ENCODE measurements around the gene PAFAH1B1.

PAFAH1B1 gene

GRCh38 chr17:2549392-2550211 lies 43.9 kb upstream of the PAFAH1B1 start:
- Histone ChIP-seq H3K9me3 (ENCODE audit: control insufficient read depth, low read length) (no peaks in the 10 kb centered on the region), H2AK5ac (ENCODE audit: low read length, severe bottlenecking) (no peak overlapping the region), H3K79me1 (replicated peaks; ENCODE audit: low read length, poor library complexity, severe bottlenecking) (no peaks in the 10 kb centered on the region), H4K91ac (ENCODE audit: low read length) (no peak overlapping the region), H3K18ac (ENCODE audit: low read depth in 1 of 2, low read length in 2 of 2) (no peak overlapping the region), H3K4ac (ENCODE audit: low read depth in 1 of 2, low read length in 2 of 2) (no peak overlapping the region), H2AFZ (ENCODE audit: low read depth, low read length) (no peak overlapping the region), H3K4me1 (ENCODE audit: control insufficient read depth, insufficient read depth, low read depth, low read length) (peaks cover 2% of the 10 kb centered on the region), H2BK15ac (ENCODE audit: low read depth, poor library complexity, severe bottlenecking) (no peak overlapping the region), H3K9ac (ENCODE audit: low read length) (no peak overlapping the region), H2BK120ac (ENCODE audit: low read depth, low read length) (no peak overlapping the region), H4K8ac (ENCODE audit: low read length) (no peak overlapping the region), H2BK12ac (ENCODE audit: low read length in 2 of 2) (no peak overlapping the region), H3K4me3 (ENCODE audit: insufficient read depth in 1 of 2, low read depth in 1 of 2, low read length in 2 of 2) (no peak overlapping the region), H2BK5ac (ENCODE audit: low read depth, low read length, poor library complexity, severe bottlenecking) (no peak overlapping the region), H3K23ac (ENCODE audit: low read length in 2 of 2) (no peak overlapping the region), H3K27ac (ENCODE audit: low read length, poor library complexity, severe bottlenecking) (no peak overlapping the region), H3K27me3 (ENCODE audit: control insufficient read depth in 1 of 2, insufficient read depth in 1 of 2, low read length in 2 of 2) (peaks cover 4 to 30% of the 10 kb centered on the region in 2 experiments), H3K14ac (ENCODE audit: low read length in 2 of 2) (no peak overlapping the region), H3K36me3 (ENCODE audit: control insufficient read depth in 1 of 2, insufficient read depth in 2 of 2, low read depth in 1 of 2, low read length in 2 of 2) (no peaks in the 10 kb centered on the region), H3K4me2 (ENCODE audit: low read length, poor library complexity, severe bottlenecking) (no peak overlapping the region)
- no peak for DNase-seq
- WGBS: 96% methylated on average over 7 of the region's 8 CpGs

- WGBS: 50% methylated on average over 9 of the region's 10 CpGs
- no peak overlapping the region for H4K8ac ChIP-seq (ENCODE audit: low read length)
- no peak overlapping the region for H3K18ac ChIP-seq (ENCODE audit: low read depth in 1 of 2, low read length in 2 of 2)
These were observed 42.0 kb upstream of the PAFAH1B1 start for GRCh38 chr17:2551493-2551892.

GRCh38 chr17:2551928-2552327 lies 41.5 kb upstream of the PAFAH1B1 start:
- no peak overlapping the region for H2BK5ac ChIP-seq (ENCODE audit: low read depth, low read length, poor library complexity, severe bottlenecking)
- H3K23ac ChIP-seq (ENCODE audit: low read length in 2 of 2): no peak overlapping the region
- H2BK12ac ChIP-seq (ENCODE audit: low read length in 2 of 2): no peak overlapping the region
- no peak for DNase-seq
- H2AK5ac ChIP-seq (ENCODE audit: low read length, severe bottlenecking): no peak overlapping the region
- H3K27ac ChIP-seq (ENCODE audit: low read length, poor library complexity, severe bottlenecking): no peak overlapping the region
- no peak overlapping the region for H4K91ac ChIP-seq (ENCODE audit: low read length)
- no peaks in the 10 kb centered on the region for H3K36me3 ChIP-seq (ENCODE audit: control insufficient read depth in 1 of 2, insufficient read depth in 2 of 2, low read depth in 1 of 2, low read length in 2 of 2)
- H3K4ac ChIP-seq (ENCODE audit: low read depth in 1 of 2, low read length in 2 of 2): no peak overlapping the region
- no peak overlapping the region for H3K4me2 ChIP-seq (ENCODE audit: low read length, poor library complexity, severe bottlenecking)
- H3K14ac ChIP-seq (ENCODE audit: low read length in 2 of 2): no peak overlapping the region
- H3K4me3 ChIP-seq (ENCODE audit: insufficient read depth in 1 of 2, low read depth in 1 of 2, low read length in 2 of 2): no peak overlapping the region
- no peak overlapping the region for H3K18ac ChIP-seq (ENCODE audit: low read depth in 1 of 2, low read length in 2 of 2)
- H3K27me3 ChIP-seq (ENCODE audit: control insufficient read depth in 1 of 2, insufficient read depth in 1 of 2, low read length in 2 of 2): peaks cover 8 to 39% of the 10 kb centered on the region in 2 experiments
- peaks cover 2% of the 10 kb centered on the region for H3K4me1 ChIP-seq (ENCODE audit: control insufficient read depth, insufficient read depth, low read depth, low read length)
- WGBS: 72% methylated on average over 7 of the region's 9 CpGs
- H3K79me1 ChIP-seq (replicated peaks; ENCODE audit: low read length, poor library complexity, severe bottlenecking): no peaks in the 10 kb centered on the region
- H2BK15ac ChIP-seq (ENCODE audit: low read depth, poor library complexity, severe bottlenecking): no peak overlapping the region
- H2BK120ac ChIP-seq (ENCODE audit: low read depth, low read length): no peak overlapping the region
- no peak overlapping the region for H4K8ac ChIP-seq (ENCODE audit: low read length)
- no peak overlapping the region for H2AFZ ChIP-seq (ENCODE audit: low read depth, low read length)
- no peaks in the 10 kb centered on the region for H3K9me3 ChIP-seq (ENCODE audit: control insufficient read depth, low read length)
- no peak overlapping the region for H3K9ac ChIP-seq (ENCODE audit: low read length)

More at GRCh38 chr17:2551493-2551892, 42.0 kb upstream of the PAFAH1B1 start:
- Histone ChIP-seq H3K4me3 (ENCODE audit: insufficient read depth in 1 of 2, low read depth in 1 of 2, low read length in 2 of 2) (no peak overlapping the region), H4K91ac (ENCODE audit: low read length) (no peak overlapping the region), H3K36me3 (ENCODE audit: control insufficient read depth in 1 of 2, insufficient read depth in 2 of 2, low read depth in 1 of 2, low read length in 2 of 2) (no peaks in the 10 kb centered on the region), H3K4me2 (ENCODE audit: low read length, poor library complexity, severe bottlenecking) (no peak overlapping the region), H2BK120ac (ENCODE audit: low read depth, low read length) (no peak overlapping the region), H2AK5ac (ENCODE audit: low read length, severe bottlenecking) (no peak overlapping the region), H2AFZ (ENCODE audit: low read depth, low read length) (no peak overlapping the region), H2BK12ac (ENCODE audit: low read length in 2 of 2) (no peak overlapping the region), H3K79me1 (replicated peaks; ENCODE audit: low read length, poor library complexity, severe bottlenecking) (no peaks in the 10 kb centered on the region), H2BK15ac (ENCODE audit: low read depth, poor library complexity, severe bottlenecking) (no peak overlapping the region), H3K4ac (ENCODE audit: low read depth in 1 of 2, low read length in 2 of 2) (no peak overlapping the region), H3K23ac (ENCODE audit: low read length in 2 of 2) (no peak overlapping the region), H3K9me3 (ENCODE audit: control insufficient read depth, low read length) (no peaks in the 10 kb centered on the region), H3K27me3 (ENCODE audit: control insufficient read depth in 1 of 2, insufficient read depth in 1 of 2, low read length in 2 of 2) (peaks cover 4 to 36% of the 10 kb centered on the region in 2 experiments), H3K14ac (ENCODE audit: low read length in 2 of 2) (no peak overlapping the region), H3K4me1 (ENCODE audit: control insufficient read depth, insufficient read depth, low read depth, low read length) (peaks cover 2% of the 10 kb centered on the region), H2BK5ac (ENCODE audit: low read depth, low read length, poor library complexity, severe bottlenecking) (no peak overlapping the region), H3K9ac (ENCODE audit: low read length) (no peak overlapping the region), H3K27ac (ENCODE audit: low read length, poor library complexity, severe bottlenecking) (no peak overlapping the region)
- DNase-seq: no peak

- no peak overlapping the region for H3K4me2 ChIP-seq (ENCODE audit: low read length, poor library complexity, severe bottlenecking)
- H2AK5ac ChIP-seq (ENCODE audit: low read length, severe bottlenecking): no peak overlapping the region
- DNase-seq: no peak
- no peak overlapping the region for H3K27ac ChIP-seq (ENCODE audit: low read length, poor library complexity, severe bottlenecking)
- H3K9me3 ChIP-seq (ENCODE audit: control insufficient read depth, low read length): peaks cover 8% of the 10 kb centered on the region
- H3K18ac ChIP-seq (ENCODE audit: low read depth in 1 of 2, low read length in 2 of 2): no peak overlapping the region
- H3K14ac ChIP-seq (ENCODE audit: low read length in 2 of 2): no peak overlapping the region
- H3K4ac ChIP-seq (ENCODE audit: low read depth in 1 of 2, low read length in 2 of 2): no peak overlapping the region
- H3K36me3 ChIP-seq (ENCODE audit: control insufficient read depth in 1 of 2, insufficient read depth in 2 of 2, low read depth in 1 of 2, low read length in 2 of 2): no peaks in the 10 kb centered on the region
- no peaks in the 10 kb centered on the region for H3K79me1 ChIP-seq (replicated peaks; ENCODE audit: low read length, poor library complexity, severe bottlenecking)
- no peak overlapping the region for H3K4me3 ChIP-seq (ENCODE audit: insufficient read depth in 1 of 2, low read depth in 1 of 2, low read length in 2 of 2)
- H2BK15ac ChIP-seq (ENCODE audit: low read depth, poor library complexity, severe bottlenecking): no peak overlapping the region
- no peaks in the 10 kb centered on the region for H3K4me1 ChIP-seq (ENCODE audit: control insufficient read depth, insufficient read depth, low read depth, low read length)
- no peak overlapping the region for H2BK120ac ChIP-seq (ENCODE audit: low read depth, low read length)
- peaks cover 6 to 15% of the 10 kb centered on the region in 2 experiments for H3K27me3 ChIP-seq (ENCODE audit: control insufficient read depth in 1 of 2, insufficient read depth in 1 of 2, low read length in 2 of 2)
- no peak overlapping the region for H2BK5ac ChIP-seq (ENCODE audit: low read depth, low read length, poor library complexity, severe bottlenecking)
- H3K9ac ChIP-seq (ENCODE audit: low read length): no peak overlapping the region
- H4K8ac ChIP-seq (ENCODE audit: low read length): no peak overlapping the region
- no peak overlapping the region for H2AFZ ChIP-seq (ENCODE audit: low read depth, low read length)
- H2BK12ac ChIP-seq (ENCODE audit: low read length in 2 of 2): no peak overlapping the region
- no peak overlapping the region for H4K91ac ChIP-seq (ENCODE audit: low read length)
- 88% methylated on average over 4 of the region's 5 CpGs for WGBS
- H3K23ac ChIP-seq (ENCODE audit: low read length in 2 of 2): no peak overlapping the region
These were observed 32.8 kb upstream of the PAFAH1B1 start for GRCh38 chr17:2560658-2561057.

All from mesenchymal stem cell (in vitro differentiated cells and primary cell).